ENCODE data around the gene GNPDA2. TPM values are rescaled to one million over a fixed set of nuclear protein-coding genes. Genes with fewer than 3 reads are reported as not detected.

The GNPDA2 gene
- total and polyA plus RNA-seq, 9 of the 15 experiments (the other 6 are each of a cell fraction or from before 2014, with no cell fraction given): 10.6 to 20.4 (median 13.0) TPM

DNA sequence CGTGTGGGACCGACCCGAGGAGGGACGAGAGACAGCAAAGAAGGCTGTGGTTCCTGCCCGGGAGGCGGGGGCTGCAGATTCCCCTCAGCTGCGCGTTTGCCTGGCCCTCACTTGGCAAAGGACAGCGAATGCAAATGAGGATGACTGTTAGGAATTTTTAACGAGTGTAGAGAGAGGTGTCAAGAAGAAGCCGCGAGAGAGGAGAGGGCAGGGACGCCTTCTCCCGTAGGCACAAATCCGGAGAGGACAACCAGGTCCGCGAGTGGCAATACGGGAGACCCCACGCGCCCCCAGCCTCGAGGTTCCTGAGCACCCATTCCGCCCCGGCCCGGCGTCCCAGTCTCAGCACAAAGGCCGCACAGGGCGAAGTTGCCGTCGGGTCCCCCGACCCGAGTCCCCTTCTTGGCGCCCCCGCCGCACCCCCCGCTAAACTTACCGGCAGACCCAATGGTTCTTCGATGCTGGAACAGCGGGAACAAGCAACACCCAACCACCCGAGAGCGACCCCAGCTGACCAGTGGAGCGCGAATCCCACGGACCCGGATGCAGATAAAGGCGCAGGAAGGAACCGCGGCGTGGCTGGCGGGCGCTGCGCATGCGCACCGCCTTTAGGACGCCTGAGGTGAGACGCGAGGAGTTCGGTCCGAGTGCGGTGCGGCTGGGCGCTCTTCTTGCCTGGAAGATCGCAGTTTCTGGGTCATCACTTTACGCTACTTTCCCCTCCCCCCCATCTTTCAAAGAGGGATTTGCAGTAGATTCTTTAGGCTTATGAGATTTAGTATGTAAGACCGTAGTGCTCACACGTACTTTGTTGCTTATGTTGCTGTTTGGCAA is at the start of gene GNPDA2 (continued):
- no peak for TF ChIP-seq PTTG1 (tag; IDR thresholded peaks at IDR 0.05; ENCODE audit: low read depth)
- TF ChIP-seq IRF2 (CRISPR knock-in tag; IDR thresholded peaks at IDR 0.05): no peak
- TF ChIP-seq KLF13 (tag; IDR thresholded peaks at IDR 0.05; ENCODE audit: borderline replicate concordance, low read depth): no peak
- no peak for TF ChIP-seq JUN (IDR thresholded peaks at IDR 0.05; ENCODE audit: borderline replicate concordance, low read depth, low read length)
- no peak for TF ChIP-seq JUN (CRISPR knock-in tag; IDR thresholded peaks at IDR 0.05; ENCODE audit: borderline replicate concordance)
- TF ChIP-seq TCF7 (IDR thresholded peaks at IDR 0.05; ENCODE audit: borderline replicate concordance): no peak
- TF ChIP-seq ZNF175 (CRISPR knock-in tag; IDR thresholded peaks at IDR 0.05; ENCODE audit: low read depth): no peak
- no peak for TF ChIP-seq PTRF (tag; IDR thresholded peaks at IDR 0.05)
- no peak for TF ChIP-seq PHB (CRISPR knock-in tag; IDR thresholded peaks at IDR 0.05)
- no peak for TF ChIP-seq TSC22D4 (tag; IDR thresholded peaks at IDR 0.05)
- no peak for TF ChIP-seq ZNF785 (CRISPR knock-in tag; IDR thresholded peaks at IDR 0.05)
- TF ChIP-seq ZNF184 (CRISPR knock-in tag; IDR thresholded peaks at IDR 0.05): no peak
- no peak for TF ChIP-seq ETV6 (IDR thresholded peaks at IDR 0.05; ENCODE audit: borderline replicate concordance in 1 of 2, low read depth in 2 of 2, low read length in 1 of 2)
- no peak for TF ChIP-seq ETV6 (CRISPR knock-in tag; IDR thresholded peaks at IDR 0.05; ENCODE audit: borderline replicate concordance)
- TF ChIP-seq, protein P1, sequence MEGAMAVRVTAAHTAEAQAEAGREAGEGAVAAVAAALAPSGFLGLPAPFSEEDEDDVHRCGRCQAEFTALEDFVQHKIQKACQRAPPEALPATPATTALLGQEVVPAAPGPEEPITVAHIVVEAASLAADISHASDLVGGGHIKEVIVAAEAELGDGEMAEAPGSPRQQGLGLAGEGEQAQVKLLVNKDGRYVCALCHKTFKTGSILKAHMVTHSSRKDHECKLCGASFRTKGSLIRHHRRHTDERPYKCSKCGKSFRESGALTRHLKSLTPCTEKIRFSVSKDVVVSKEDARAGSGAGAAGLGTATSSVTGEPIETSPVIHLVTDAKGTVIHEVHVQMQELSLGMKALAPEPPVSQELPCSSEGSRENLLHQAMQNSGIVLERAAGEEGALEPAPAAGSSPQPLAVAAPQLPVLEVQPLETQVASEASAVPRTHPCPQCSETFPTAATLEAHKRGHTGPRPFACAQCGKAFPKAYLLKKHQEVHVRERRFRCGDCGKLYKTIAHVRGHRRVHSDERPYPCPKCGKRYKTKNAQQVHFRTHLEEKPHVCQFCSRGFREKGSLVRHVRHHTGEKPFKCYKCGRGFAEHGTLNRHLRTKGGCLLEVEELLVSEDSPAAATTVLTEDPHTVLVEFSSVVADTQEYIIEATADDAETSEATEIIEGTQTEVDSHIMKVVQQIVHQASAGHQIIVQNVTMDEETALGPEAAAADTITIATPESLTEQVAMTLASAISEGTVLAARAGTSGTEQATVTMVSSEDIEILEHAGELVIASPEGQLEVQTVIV (CRISPR knock-in tag; IDR thresholded peaks at IDR 0.05; ENCODE audit: borderline replicate concordance): no peak
- no peak for TF ChIP-seq ZNF311 (CRISPR knock-in tag; IDR thresholded peaks at IDR 0.05)
- peak; percentile 87 for TF ChIP-seq MEIS2 (IDR thresholded peaks at IDR 0.05; ENCODE audit: partially characterized antibody)
- TF ChIP-seq CBFB (CRISPR knock-in tag; IDR thresholded peaks at IDR 0.05): no peak
- TF ChIP-seq TFAM (CRISPR knock-in tag; conservative IDR thresholded peaks at IDR 0.05): no peak
- TF ChIP-seq SUPT5H (IDR thresholded peaks at IDR 0.05): peak; percentile 78
- no peak for TF ChIP-seq ILK (tag; IDR thresholded peaks at IDR 0.05; ENCODE audit: borderline replicate concordance, low read depth)
- TF ChIP-seq, protein P2, sequence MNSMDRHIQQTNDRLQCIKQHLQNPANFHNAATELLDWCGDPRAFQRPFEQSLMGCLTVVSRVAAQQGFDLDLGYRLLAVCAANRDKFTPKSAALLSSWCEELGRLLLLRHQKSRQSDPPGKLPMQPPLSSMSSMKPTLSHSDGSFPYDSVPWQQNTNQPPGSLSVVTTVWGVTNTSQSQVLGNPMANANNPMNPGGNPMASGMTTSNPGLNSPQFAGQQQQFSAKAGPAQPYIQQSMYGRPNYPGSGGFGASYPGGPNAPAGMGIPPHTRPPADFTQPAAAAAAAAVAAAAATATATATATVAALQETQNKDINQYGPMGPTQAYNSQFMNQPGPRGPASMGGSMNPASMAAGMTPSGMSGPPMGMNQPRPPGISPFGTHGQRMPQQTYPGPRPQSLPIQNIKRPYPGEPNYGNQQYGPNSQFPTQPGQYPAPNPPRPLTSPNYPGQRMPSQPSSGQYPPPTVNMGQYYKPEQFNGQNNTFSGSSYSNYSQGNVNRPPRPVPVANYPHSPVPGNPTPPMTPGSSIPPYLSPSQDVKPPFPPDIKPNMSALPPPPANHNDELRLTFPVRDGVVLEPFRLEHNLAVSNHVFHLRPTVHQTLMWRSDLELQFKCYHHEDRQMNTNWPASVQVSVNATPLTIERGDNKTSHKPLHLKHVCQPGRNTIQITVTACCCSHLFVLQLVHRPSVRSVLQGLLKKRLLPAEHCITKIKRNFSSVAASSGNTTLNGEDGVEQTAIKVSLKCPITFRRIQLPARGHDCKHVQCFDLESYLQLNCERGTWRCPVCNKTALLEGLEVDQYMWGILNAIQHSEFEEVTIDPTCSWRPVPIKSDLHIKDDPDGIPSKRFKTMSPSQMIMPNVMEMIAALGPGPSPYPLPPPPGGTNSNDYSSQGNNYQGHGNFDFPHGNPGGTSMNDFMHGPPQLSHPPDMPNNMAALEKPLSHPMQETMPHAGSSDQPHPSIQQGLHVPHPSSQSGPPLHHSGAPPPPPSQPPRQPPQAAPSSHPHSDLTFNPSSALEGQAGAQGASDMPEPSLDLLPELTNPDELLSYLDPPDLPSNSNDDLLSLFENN (IDR thresholded peaks at IDR 0.05; ENCODE audit: low read depth in 2 of 2, low read length in 2 of 2): 0 out of 4 replicates have a peak, but pooled peaks of 1 of the 2 experiments have one; percentile 21
- no peak for TF ChIP-seq ZNF217 (CRISPR knock-in tag; IDR thresholded peaks at IDR 0.05)

Data from K562 (cell line).